Stomach (tissue), 9 donors: ENCODE measurements around the gene DISC1. TPM values are rescaled to one million over a fixed set of nuclear protein-coding genes. Genes with fewer than 3 reads are reported as not detected.
"Not testable (repeated sequence)": the region's sequence is repeated elsewhere in the genome, so short reads cannot be mapped to it uniquely, and the experiment has no call there.

Experiments
- DNase-seq, 2 donors: peaks; one replicate each; pipeline versions ENCODE4 v3.0.0 to v3.0.0-alpha.2; 2013 to 2019
- H3K27ac ChIP-seq, 5 donors: fragments of 200-600 bp in 4 of 5; sonication (generic) in 4 of 5; one replicate each; pipeline ENCODE4 v1.5.1; 2013 to 2019; ENCODE audit warnings: mild to moderate bottlenecking in 1 of 5, moderate library complexity in 1 of 5
- H3K27me3 ChIP-seq, 3 donors: fragments of 200-600 bp; sonication (generic); one replicate each; pipeline ENCODE4 v1.5.1; 2017 to 2019; ENCODE audit warnings: mixed run types in 1 of 3
- H3K36me3 ChIP-seq, 4 donors: fragments of 200-600 bp; sonication (generic); 1 replicate in 3 of 4; 2 replicates in 1 of 4; pipeline ENCODE4 v1.5.1; 2016 to 2019
- H3K4me1 ChIP-seq, 4 donors: fragments of 200-600 bp; sonication (generic); one replicate each; pipeline ENCODE4 v1.5.1; 2016 to 2019
- H3K4me3 ChIP-seq, 4 donors: fragments of 200-600 bp; sonication (generic) in 3 of 4; one replicate each; pipeline ENCODE4 v1.5.1; 2016 to 2019; ENCODE audit warnings: mild to moderate bottlenecking in 1 of 4
- H3K9me3 ChIP-seq, 4 donors: fragments of 200-600 bp; sonication (generic); one replicate each; pipeline ENCODE4 v1.5.1; 2016 to 2019
- CTCF ChIP-seq, 7 experiments: fragments of 450-650 bp in 4 of 7; fragments of 200-600 bp in 3 of 7; sonication (generic) in 3 of 7; IDR thresholded peaks; one replicate each; pipeline ENCODE4 v1.5.1; 2016 to 2019; ENCODE audit warnings: antibody characterized with exemption in 7 of 7, control low read depth in 2 of 7, mild to moderate bottlenecking in 1 of 7
- EP300 ChIP-seq: sonication (generic); formaldehyde crosslinking; IDR thresholded peaks from one replicate; pipeline ENCODE4 v1.6.1; 2017; ENCODE audit warnings: antibody characterized with exemption
- POLR2A ChIP-seq, 4 donors: fragments of 450-650 bp; IDR thresholded peaks; one replicate each; pipeline ENCODE4 v1.6.1; 2016; ENCODE audit warnings: antibody characterized with exemption in 4 of 4, control low read depth in 2 of 4, mild to moderate bottlenecking in 1 of 4, moderate library complexity in 1 of 4
- POLR2AphosphoS5 ChIP-seq, 3 donors: sonication (generic); formaldehyde crosslinking; IDR thresholded peaks; one replicate each; pipeline ENCODE4 v1.6.1; 2016; ENCODE audit warnings: antibody characterized with exemption in 3 of 3
- WGBS, 5 donors: extraction: QIAGEN DNeasy Blood & Tissue Kit in 3 of 5; methylation state at CpG; one replicate each; pipeline versions ENCODE4 v1.1.5 to v1.1.7; 2013 to 2018; 5-methylcytosine and 5-hydroxymethylcytosine counted together
- intact Hi-C: fragments of 100-400 bp; cut with DNase I; formaldehyde crosslinking; loops from one replicate; pipeline ENCODE4 v1.15.1; 2023; ENCODE audit warnings: low total_unique reads
- polyA plus RNA-seq, 3 donors: library from polyadenylated mRNA; stranded (reverse); fragments of 200-250 nt; gene quantifications; one replicate each; pipeline ENCODE4 v1.2.3, GENCODE V29; 2013
- total RNA-seq, 5 donors: library from RNA; depleted of rRNA; stranded (reverse); fragments of >200 nt; gene quantifications; one replicate each; pipeline versions ENCODE4 v1.1.0 to v1.2.3, GENCODE V29; 2014 to 2016
- donor health status: healthy with polysubstance abuse.
- donor health status: Bipolar disorder and iron deficiency.
- donor health status: healthy.

The DISC1 gene
- total and polyA plus RNA-seq, 8 donors = 0.43 to 29.8 (median 1.6) TPM

- intact Hi-C loops = no loop called here
- Histone ChIP-seq H3K36me3 (no peaks in the 10 kb centered on the region), H3K27me3 (peaks cover 0 to 17% (median 0%) of the 10 kb centered on the region in 3 donors), H3K4me1 (peaks cover 0 to 10% (median 4%) of the 10 kb centered on the region in 4 donors), H3K4me3 (no peak overlapping the region), H3K27ac (no peak overlapping the region), H3K9me3 (no peaks in the 10 kb centered on the region)
- 73 to 80% (median 75%) methylated on average over 4 to 6 of the region's 6 CpGs for WGBS, 5 donors
- DNase-seq = no peak
- TF ChIP-seq CTCF (IDR thresholded peaks at IDR 0.05) = no peak
- no peak for TF ChIP-seq POLR2A (IDR thresholded peaks at IDR 0.05)
- TF ChIP-seq POLR2AphosphoS5 (IDR thresholded peaks at IDR 0.05) = no peak
- no peak for TF ChIP-seq EP300
These were observed 314.1 kb downstream of the DISC1 start for GRCh38 chr1:231940701-231941100.

GRCh38 chr1:231943084-231943483 lies 316.5 kb downstream of the DISC1 start:
- TF ChIP-seq POLR2A (IDR thresholded peaks at IDR 0.05) = no peak
- no peak for TF ChIP-seq CTCF (IDR thresholded peaks at IDR 0.05)
- no peak for TF ChIP-seq POLR2AphosphoS5 (IDR thresholded peaks at IDR 0.05)
- TF ChIP-seq EP300 = no peak
- intact Hi-C loops = no loop called here
- Histone ChIP-seq H3K27me3 (peaks cover 0 to 4% (median 0%) of the 10 kb centered on the region in 3 donors), H3K36me3 (no peaks in the 10 kb centered on the region), H3K4me3 (no peak overlapping the region), H3K4me1 (no peaks in the 10 kb centered on the region), H3K9me3 (peaks cover 0 to 5% (median 0%) of the 10 kb centered on the region in 4 donors), H3K27ac (no peak overlapping the region)
- 94 to 100% (median 97%) methylated on average over 3 of the region's 3 CpGs for WGBS, 5 donors
- no peak for DNase-seq

- H3K36me3 ChIP-seq, H3K4me1 ChIP-seq, H3K27ac ChIP-seq, DNase-seq, H3K9me3 ChIP-seq, intact Hi-C loops, H3K27me3 ChIP-seq, H3K4me3 ChIP-seq: not testable (repeated sequence)
- WGBS, 5 donors = 72 to 97% (median 93%) methylated on average over 5 of the region's 5 CpGs
These were observed 321.5 kb downstream of the DISC1 start for GRCh38 chr1:231948102-231948501.

GRCh38 chr1:231949277-231950091 lies 322.9 kb downstream of the DISC1 start:
- DNase-seq = peak in 1 of 2 donors; percentile 66
- Histone ChIP-seq H3K4me1 (peaks cover 0 to 6% (median 3%) of the 10 kb centered on the region in 4 donors), H3K36me3 (no peaks in the 10 kb centered on the region), H3K27ac (peak overlapping the region in 4 of 5 donors; percentile 24 to 68 (median 64)), H3K27me3 (no peaks in the 10 kb centered on the region), H3K4me3 (no peak overlapping the region), H3K9me3 (peaks cover 0 to 5% (median 0%) of the 10 kb centered on the region in 4 donors)
- TF ChIP-seq CTCF (IDR thresholded peaks at IDR 0.05) (no peak), POLR2AphosphoS5 (IDR thresholded peaks at IDR 0.05) (no peak), EP300 (no peak), POLR2A (IDR thresholded peaks at IDR 0.05) (no peak)
- 58 to 80% (median 68%) methylated on average over 8 of the region's 8 CpGs for WGBS, 5 donors
- intact Hi-C loops = no loop called here
